Fibroblast of peridontal ligament (primary cell): ENCODE data around the gene HOMER3.
"Not testable (repeated sequence)": the region's sequence is repeated elsewhere in the genome, so short reads cannot be mapped to it uniquely, and the experiment has no call there.

Experiments used
- DNase-seq: peaks from one replicate; pipeline ENCODE4 v3.0.0-alpha.2; 2010; ENCODE audit errors: extremely low read depth

Gene HOMER3

GRCh38 chr19:18954094-18954493 lies 13.1 kb upstream of the HOMER3 start:
- no peak for DNase-seq

GRCh38 chr19:18952364-18953003 lies 11.5 kb upstream of the HOMER3 start:
- DNase-seq = not testable (repeated sequence)

GRCh38 chr19:18951721-18952281 lies 10.8 kb upstream of the HOMER3 start:
- peak; percentile 13 for DNase-seq

GRCh38 chr19:18949858-18950257 lies 8.8 kb upstream of the HOMER3 start:
- DNase-seq = no peak

GRCh38 chr19:18948976-18949356 lies 7.9 kb upstream of the HOMER3 start:
- no peak for DNase-seq

- DNase-seq = no peak
Observed at GRCh38 chr19:18948075-18948975, 7.3 kb upstream of the HOMER3 start.

GRCh38 chr19:18946918-18947317 lies 5.9 kb upstream of the HOMER3 start:
- no peak for DNase-seq

- DNase-seq = no peak
Observed at GRCh38 chr19:18946335-18946734, 5.3 kb upstream of the HOMER3 start.

- DNase-seq = no peak
Observed at GRCh38 chr19:18945297-18945696, 4.3 kb upstream of the HOMER3 start.

- no peak for DNase-seq
Observed at GRCh38 chr19:18943465-18943864, 2.4 kb upstream of the HOMER3 start.

GRCh38 chr19:18942692-18943091 lies 1.7 kb upstream of the HOMER3 start:
- no peak for DNase-seq

- no peak for DNase-seq
Observed at GRCh38 chr19:18941628-18942354, 774 bp upstream of the HOMER3 start.

GRCh38 chr19:18939922-18940768 lies 872 bp downstream of the HOMER3 start:
- peak; percentile 34 for DNase-seq

- no peak for DNase-seq
Observed at GRCh38 chr19:18939163-18939562, 1.9 kb downstream of the HOMER3 start.

GRCh38 chr19:18933297-18933696 lies 7.7 kb downstream of the HOMER3 start:
- DNase-seq = no peak

- DNase-seq = no peak
Observed at GRCh38 chr19:18932216-18932841, 8.7 kb downstream of the HOMER3 start.

GRCh38 chr19:18931316-18932162 lies 9.5 kb downstream of the HOMER3 start:
- DNase-seq = no peak

- no peak for DNase-seq
Observed at GRCh38 chr19:18929311-18929710, 11.7 kb downstream of the HOMER3 start.

- DNase-seq = no peak
Observed at GRCh38 chr19:18928018-18928805, 12.8 kb downstream of the HOMER3 start.
